ENCODE measurements around the gene ACSM2A. TPM values are rescaled to one million over a fixed set of nuclear protein-coding genes. Genes with fewer than 3 reads are reported as not detected.

The ACSM2A gene
- total and polyA plus RNA-seq, 10 of the 15 experiments (the other 5 are each of a cell fraction or from before 2014, with no cell fraction given): not detected

DNA sequence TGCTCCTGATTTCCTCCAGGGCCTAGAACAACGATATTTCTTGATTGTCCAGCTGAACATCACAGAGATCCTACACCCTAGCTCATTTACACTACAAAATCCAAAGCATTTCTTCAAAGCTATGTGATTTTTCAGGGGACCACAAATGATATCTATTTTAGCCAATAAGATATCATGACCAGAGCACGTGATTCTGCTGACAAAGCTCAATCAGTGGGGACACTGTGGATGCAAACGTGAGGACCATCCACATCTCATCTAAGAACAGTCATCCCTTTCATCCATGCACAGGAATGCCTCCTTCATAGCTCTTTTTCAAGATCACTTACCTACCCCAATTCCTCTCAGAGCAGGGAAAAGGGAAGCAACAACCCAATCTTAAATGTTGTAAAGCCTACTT is 67.9 kb downstream of the ACSM2A start:
- Histone ChIP-seq H3K4me2 (ENCODE audit: control insufficient read depth, insufficient read depth) (no peak overlapping the region), H2AFZ (ENCODE audit: control insufficient read depth, low read depth, low read length) (no peak overlapping the region), H3K9me3 (replicated peaks; ENCODE audit: control insufficient read depth, insufficient read depth, low read length) (no peaks in the 10 kb centered on the region), H3K4me1 (ENCODE audit: control insufficient read depth, insufficient read depth, low read length) (no peaks in the 10 kb centered on the region), H3K9ac (ENCODE audit: control insufficient read depth, insufficient read depth, low read length) (no peak overlapping the region), H3K4me3 (no peak overlapping the region), H3K27me3 (replicated peaks in 1 of 2; ENCODE audit: control insufficient read depth in 2 of 2, insufficient read depth in 2 of 2, low read length in 1 of 2) (no peaks in the 10 kb centered on the region; a peak in 1 of 4 replicates), H3K79me2 (ENCODE audit: control insufficient read depth, insufficient read depth, low read length) (no peaks in the 10 kb centered on the region), H3K36me3 (ENCODE audit: control insufficient read depth in 2 of 2, insufficient read depth in 2 of 2, low read length in 1 of 2) (no peaks in the 10 kb centered on the region), H4K20me1 (ENCODE audit: control insufficient read depth, insufficient read depth) (no peaks in the 10 kb centered on the region), H3K27ac (ENCODE audit: control insufficient read depth, insufficient read depth) (no peak overlapping the region)
- no peak for FAIRE-seq
- SMC1A ChIA-PET (ENCODE audit: uncharacterized antibody, unreplicated experiment): interaction anchor here (0.6 kb wide), 1 partner anchor 1494 kb away, joined by 4 read pairs; no protein-coding TSS in a partner anchor
- no TSS peak for BruUV-seq (replicated peaks)
- DNase-seq (ENCODE audit: low read depth, low spot score): no peak
- ATAC-seq: no peak
- RAD21 ChIA-PET (ENCODE audit: unreplicated experiment): no interaction called here
- 1% methylated on average over 3 of the region's 3 CpGs for WGBS (ENCODE audit: insufficient coverage, insufficient replicate concordance, low lambda C conversion rate, missing lambda C conversion rate)
- POLR2A ChIA-PET: no interaction called here
- intact Hi-C loops (cut with micrococcal nuclease; ENCODE audit: unreplicated experiment): no loop called here
- in situ Hi-C loops (cut with MboI): no loop called here
- CTCF ChIA-PET: interaction anchor here (0.9 kb wide), 1 partner anchor 8 kb away, joined by 3 read pairs; no protein-coding TSS in a partner anchor
- TF ChIP-seq RELB (IDR thresholded peaks at IDR 0.05; ENCODE audit: low read depth) (no peak), KDM1A (IDR thresholded peaks at IDR 0.05; ENCODE audit: borderline replicate concordance) (no peak), RBBP5 (conservative IDR thresholded peaks at IDR 0.05) (no peak), LARP7 (IDR thresholded peaks at IDR 0.05) (no peak), BMI1 (IDR thresholded peaks at IDR 0.05; ENCODE audit: borderline replicate concordance) (no peak), BCL11A (IDR thresholded peaks at IDR 0.05; ENCODE audit: low read depth, low read length) (no peak), STAT1 (conservative IDR thresholded peaks at IDR 0.05) (no peak), NRF1 (conservative IDR thresholded peaks at IDR 0.05; ENCODE audit: low read depth, low read length) (no peak), TCF3 (IDR thresholded peaks at IDR 0.05; ENCODE audit: borderline replicate concordance, insufficient read depth, low read depth, low read length) (no peak), GABPA (IDR thresholded peaks at IDR 0.05; ENCODE audit: low read depth) (no peak), CHD1 (IDR thresholded peaks at IDR 0.05; ENCODE audit: low read depth, low read length) (no peak)
- TF ChIP-seq, protein P1, sequence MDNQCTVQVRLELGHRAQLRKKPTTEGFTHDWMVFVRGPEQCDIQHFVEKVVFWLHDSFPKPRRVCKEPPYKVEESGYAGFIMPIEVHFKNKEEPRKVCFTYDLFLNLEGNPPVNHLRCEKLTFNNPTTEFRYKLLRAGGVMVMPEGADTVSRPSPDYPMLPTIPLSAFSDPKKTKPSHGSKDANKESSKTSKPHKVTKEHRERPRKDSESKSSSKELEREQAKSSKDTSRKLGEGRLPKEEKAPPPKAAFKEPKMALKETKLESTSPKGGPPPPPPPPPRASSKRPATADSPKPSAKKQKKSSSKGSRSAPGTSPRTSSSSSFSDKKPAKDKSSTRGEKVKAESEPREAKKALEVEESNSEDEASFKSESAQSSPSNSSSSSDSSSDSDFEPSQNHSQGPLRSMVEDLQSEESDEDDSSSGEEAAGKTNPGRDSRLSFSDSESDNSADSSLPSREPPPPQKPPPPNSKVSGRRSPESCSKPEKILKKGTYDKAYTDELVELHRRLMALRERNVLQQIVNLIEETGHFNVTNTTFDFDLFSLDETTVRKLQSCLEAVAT (IDR thresholded peaks at IDR 0.05): no peak
- TF ChIP-seq, protein P2, sequence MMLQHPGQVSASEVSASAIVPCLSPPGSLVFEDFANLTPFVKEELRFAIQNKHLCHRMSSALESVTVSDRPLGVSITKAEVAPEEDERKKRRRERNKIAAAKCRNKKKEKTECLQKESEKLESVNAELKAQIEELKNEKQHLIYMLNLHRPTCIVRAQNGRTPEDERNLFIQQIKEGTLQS (IDR thresholded peaks at IDR 0.05; ENCODE audit: borderline replicate concordance, extremely low read depth, low read depth, low read length): no peak
- TF ChIP-seq, protein P3, sequence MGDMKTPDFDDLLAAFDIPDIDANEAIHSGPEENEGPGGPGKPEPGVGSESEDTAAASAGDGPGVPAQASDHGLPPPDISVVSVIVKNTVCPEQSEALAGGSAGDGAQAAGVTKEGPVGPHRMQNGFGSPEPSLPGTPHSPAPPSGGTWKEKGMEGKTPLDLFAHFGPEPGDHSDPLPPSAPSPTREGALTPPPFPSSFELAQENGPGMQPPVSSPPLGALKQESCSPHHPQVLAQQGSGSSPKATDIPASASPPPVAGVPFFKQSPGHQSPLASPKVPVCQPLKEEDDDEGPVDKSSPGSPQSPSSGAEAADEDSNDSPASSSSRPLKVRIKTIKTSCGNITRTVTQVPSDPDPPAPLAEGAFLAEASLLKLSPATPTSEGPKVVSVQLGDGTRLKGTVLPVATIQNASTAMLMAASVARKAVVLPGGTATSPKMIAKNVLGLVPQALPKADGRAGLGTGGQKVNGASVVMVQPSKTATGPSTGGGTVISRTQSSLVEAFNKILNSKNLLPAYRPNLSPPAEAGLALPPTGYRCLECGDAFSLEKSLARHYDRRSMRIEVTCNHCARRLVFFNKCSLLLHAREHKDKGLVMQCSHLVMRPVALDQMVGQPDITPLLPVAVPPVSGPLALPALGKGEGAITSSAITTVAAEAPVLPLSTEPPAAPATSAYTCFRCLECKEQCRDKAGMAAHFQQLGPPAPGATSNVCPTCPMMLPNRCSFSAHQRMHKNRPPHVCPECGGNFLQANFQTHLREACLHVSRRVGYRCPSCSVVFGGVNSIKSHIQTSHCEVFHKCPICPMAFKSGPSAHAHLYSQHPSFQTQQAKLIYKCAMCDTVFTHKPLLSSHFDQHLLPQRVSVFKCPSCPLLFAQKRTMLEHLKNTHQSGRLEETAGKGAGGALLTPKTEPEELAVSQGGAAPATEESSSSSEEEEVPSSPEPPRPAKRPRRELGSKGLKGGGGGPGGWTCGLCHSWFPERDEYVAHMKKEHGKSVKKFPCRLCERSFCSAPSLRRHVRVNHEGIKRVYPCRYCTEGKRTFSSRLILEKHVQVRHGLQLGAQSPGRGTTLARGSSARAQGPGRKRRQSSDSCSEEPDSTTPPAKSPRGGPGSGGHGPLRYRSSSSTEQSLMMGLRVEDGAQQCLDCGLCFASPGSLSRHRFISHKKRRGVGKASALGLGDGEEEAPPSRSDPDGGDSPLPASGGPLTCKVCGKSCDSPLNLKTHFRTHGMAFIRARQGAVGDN (IDR thresholded peaks at IDR 0.05): no peak
- TF ChIP-seq, protein P4, sequence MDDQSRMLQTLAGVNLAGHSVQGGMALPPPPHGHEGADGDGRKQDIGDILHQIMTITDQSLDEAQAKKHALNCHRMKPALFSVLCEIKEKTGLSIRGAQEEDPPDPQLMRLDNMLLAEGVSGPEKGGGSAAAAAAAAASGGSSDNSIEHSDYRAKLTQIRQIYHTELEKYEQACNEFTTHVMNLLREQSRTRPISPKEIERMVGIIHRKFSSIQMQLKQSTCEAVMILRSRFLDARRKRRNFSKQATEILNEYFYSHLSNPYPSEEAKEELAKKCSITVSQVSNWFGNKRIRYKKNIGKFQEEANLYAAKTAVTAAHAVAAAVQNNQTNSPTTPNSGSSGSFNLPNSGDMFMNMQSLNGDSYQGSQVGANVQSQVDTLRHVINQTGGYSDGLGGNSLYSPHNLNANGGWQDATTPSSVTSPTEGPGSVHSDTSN (IDR thresholded peaks at IDR 0.05; ENCODE audit: insufficient replicate concordance, low read depth, low read length): no peak

All from GM12878 (cell line).